Spleen (tissue), 11 donors: ENCODE results near the gene EIF5B. TPM values are rescaled to one million over a fixed set of nuclear protein-coding genes. Genes with fewer than 3 reads are reported as not detected.

Experiments
- DNase-seq: peaks from one replicate; pipeline ENCODE4 v3.0.0-alpha.2; 2020
- H3K27ac ChIP-seq, 8 donors: fragments of 200-600 bp; sonication (generic) in 7 of 8; 1 replicate in 4 of 8; 2 replicates in 4 of 8; pipeline versions ENCODE4 v1.5.0 to v1.8.0; 2016 to 2021; ENCODE audit warnings: inconsistent platforms in 4 of 8, mild to moderate bottlenecking in 4 of 8, moderate library complexity in 1 of 8
- H3K27me3 ChIP-seq, 7 donors: fragments of 200-600 bp; sonication (generic) in 6 of 7; replicated peaks in 1 of 7; 1 replicate in 4 of 7; 2 replicates in 3 of 7; pipeline versions ENCODE4 v1.5.0 to v1.8.0; 2016 to 2021; ENCODE audit warnings: inconsistent platforms in 3 of 7, mild to moderate bottlenecking in 1 of 7
- H3K36me3 ChIP-seq, 6 donors: fragments of 200-600 bp; sonication (generic) in 5 of 6; 1 replicate in 4 of 6; 2 replicates in 2 of 6; pipeline versions ENCODE4 v1.5.0 to v1.8.0; 2016 to 2021; ENCODE audit warnings: inconsistent platforms in 2 of 6
- H3K4me1 ChIP-seq, 6 donors: fragments of 200-600 bp; sonication (generic) in 5 of 6; 1 replicate in 3 of 6; 2 replicates in 3 of 6; pipeline versions ENCODE4 v1.5.0 to v1.8.0; 2016 to 2021; ENCODE audit warnings: inconsistent platforms in 3 of 6
- H3K4me3 ChIP-seq, 8 donors: fragments of 200-600 bp; sonication (generic) in 7 of 8; 1 replicate in 4 of 8; 2 replicates in 4 of 8; pipeline versions ENCODE4 v1.5.0 to v1.8.0; 2016 to 2021; ENCODE audit warnings: inconsistent platforms in 4 of 8, mild to moderate bottlenecking in 4 of 8, moderate library complexity in 2 of 8
- H3K9me3 ChIP-seq, 8 donors: fragments of 200-600 bp; sonication (generic) in 7 of 8; 1 replicate in 4 of 8; 2 replicates in 4 of 8; pipeline versions ENCODE4 v1.5.0 to v1.8.0; 2016 to 2021; ENCODE audit warnings: inconsistent platforms in 4 of 8
- CTCF ChIP-seq, 11 experiments: fragments of 200-600 bp in 7 of 11; fragments of 450-650 bp in 4 of 11; sonication (generic) in 4 of 11; IDR thresholded peaks in 8 of 11; conservative IDR thresholded peaks in 3 of 11; 1 replicate in 7 of 11; 2 replicates in 4 of 11; pipeline versions ENCODE4 v1.4.0 to v1.8.0; 2016 to 2021; ENCODE audit warnings: antibody characterized with exemption in 11 of 11, inconsistent platforms in 4 of 11, mild to moderate bottlenecking in 1 of 11
- POLR2A ChIP-seq, 3 donors: fragments of 450-650 bp; IDR thresholded peaks; one replicate each; pipeline ENCODE4 v1.5.1; 2017; ENCODE audit warnings: antibody characterized with exemption in 3 of 3, mild to moderate bottlenecking in 1 of 3
- POLR2AphosphoS5 ChIP-seq, 3 donors: sonication (generic); formaldehyde crosslinking; IDR thresholded peaks; one replicate each; pipeline ENCODE4 v1.5.1; 2017; ENCODE audit warnings: antibody characterized with exemption in 3 of 3
- WGBS, 5 donors: extraction: QIAGEN DNeasy Blood & Tissue Kit in 3 of 5; methylation state at CpG; one replicate each; pipeline versions ENCODE4 v1.1.5 to v1.1.7; 2013 to 2018; 5-methylcytosine and 5-hydroxymethylcytosine counted together
- intact Hi-C: fragments of 100-400 bp; cut with DNase I; formaldehyde crosslinking; loops from one replicate; pipeline ENCODE4 v1.15.0; 2023; ENCODE audit warnings: low total_unique reads
- polyA plus RNA-seq, 3 donors: library from polyadenylated mRNA; stranded (reverse); fragments of 200-250 nt; gene quantifications; one replicate each; pipeline ENCODE4 v1.2.1, GENCODE V29; 2013
- total RNA-seq, 7 donors: library from RNA; depleted of rRNA in 3 of 7; stranded (reverse); fragments of >200 nt in 3 of 7; fragmentation: NEBNext Ultra II Directional in 4 of 7; extraction: Animal tissue kit (Norgen Biotek cat#: 25700) in 4 of 7; gene quantifications; one replicate each; pipeline versions ENCODE4 v1.1.0 to v1.2.1, GENCODE V29; 2016 to 2021
- donor health status: healthy with polysubstance abuse.
- donor health status: DM: no; HTN: no; CAD: no; lungs with moderate emphysema.
- donor health status: DM: no; HTN: no; CAD: no.
- donor health status: Bipolar disorder and iron deficiency.
- donor health status: healthy.
- donor health status: DM: no; HTN: no; CAD: no.
- donor health status: DM: yes; HTN: yes; CAD: no.

The EIF5B gene
- total and polyA plus RNA-seq, 10 donors = 14.6 to 49.5 (median 31.6) TPM

DNA sequence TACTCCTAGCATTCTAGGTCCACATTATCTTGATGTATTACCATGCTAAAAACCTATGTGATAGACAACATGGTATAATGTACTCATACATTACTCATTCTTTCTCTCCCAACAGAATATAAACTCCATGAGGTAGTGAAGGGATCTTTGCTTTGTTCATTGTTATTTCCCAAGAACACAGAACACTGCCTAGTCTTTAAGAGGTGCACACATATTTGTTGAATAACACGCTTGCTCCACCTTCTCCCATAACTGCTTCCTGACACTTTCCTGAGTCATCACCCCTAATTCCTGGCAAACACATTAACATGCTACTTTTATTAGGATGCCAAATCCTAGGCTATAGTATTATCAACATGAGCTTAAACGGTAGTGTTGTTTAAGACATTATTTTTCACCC, 111.4 kb downstream of the EIF5B start:
- TF ChIP-seq POLR2A (IDR thresholded peaks at IDR 0.05) (no peak), POLR2AphosphoS5 (IDR thresholded peaks at IDR 0.05) (no peak), CTCF (IDR thresholded peaks at IDR 0.05 in 8 of 11, conservative IDR thresholded peaks at IDR 0.05 in 3 of 11) (no peak)
- H3K36me3 ChIP-seq = peaks cover 2 to 76% (median 27%) of the 10 kb centered on the region in 6 donors
- no peaks in the 10 kb centered on the region for H3K4me1 ChIP-seq
- no peak for DNase-seq
- intact Hi-C loops = no loop called here
- no peaks in the 10 kb centered on the region for H3K27me3 ChIP-seq
- H3K4me3 ChIP-seq = no peak overlapping the region
- WGBS, 5 donors = 79 to 83% (median 82%) methylated on average over 2 of the region's 2 CpGs
- no peak overlapping the region for H3K27ac ChIP-seq
- H3K9me3 ChIP-seq = no peaks in the 10 kb centered on the region

- H3K27ac ChIP-seq = no peak overlapping the region
- intact Hi-C loops = no loop called here
- no peaks in the 10 kb centered on the region for H3K4me1 ChIP-seq
- 89 to 94% (median 92%) methylated on average over 1 of the region's 1 CpG for WGBS, 5 donors
- peaks cover 2 to 89% (median 29%) of the 10 kb centered on the region in 6 donors for H3K36me3 ChIP-seq
- H3K27me3 ChIP-seq = no peaks in the 10 kb centered on the region
- no peak overlapping the region for H3K4me3 ChIP-seq
- no peaks in the 10 kb centered on the region for H3K9me3 ChIP-seq
- TF ChIP-seq POLR2A (IDR thresholded peaks at IDR 0.05) (no peak), POLR2AphosphoS5 (IDR thresholded peaks at IDR 0.05) (no peak), CTCF (IDR thresholded peaks at IDR 0.05 in 8 of 11, conservative IDR thresholded peaks at IDR 0.05 in 3 of 11) (no peak)
- DNase-seq = no peak
These were observed 113.0 kb downstream of the EIF5B start for GRCh38 chr2:99450199-99450598.

Other genes with a start within 250 kb of the EIF5B start
- gene C2orf15, start 195.7 kb upstream of the EIF5B start, total RNA-seq = 1 to 10 TPM in 6 of 7 donors, under 1 TPM in 1; 0.52 to 2.4 (median 1.5) TPM
- gene C2orf15, start 195.7 kb upstream of the EIF5B start, polyA plus RNA-seq = 1 to 10 TPM; 1.3 to 1.4 (median 1.3) TPM
- gene TSGA10, start 182.4 kb upstream of the EIF5B start, total RNA-seq = 10 to 100 TPM in 3 of 7 donors, 1 to 10 TPM in 4; 6.8 to 14.0 (median 8.1) TPM
- 1 to 10 TPM; 2.5 to 4.6 (median 2.7) TPM for gene TSGA10, start 182.4 kb upstream of the EIF5B start, polyA plus RNA-seq
- 10 to 100 TPM; 10.4 to 20.8 (median 15.6) TPM for gene LIPT1, start 182.4 kb upstream of the EIF5B start, total RNA-seq
- 10 to 100 TPM; 12.0 to 20.3 (median 17.6) TPM for gene LIPT1, start 182.4 kb upstream of the EIF5B start, polyA plus RNA-seq
- 10 to 100 TPM; 30.4 to 66.4 (median 37.1) TPM for gene MITD1, start 156.3 kb upstream of the EIF5B start, total RNA-seq
- 10 to 100 TPM; 57.1 to 72.4 (median 63.9) TPM for gene MITD1, start 156.3 kb upstream of the EIF5B start, polyA plus RNA-seq
- gene MRPL30, start 156.2 kb upstream of the EIF5B start, total RNA-seq = 10 to 100 TPM; 17.1 to 26.0 (median 22.4) TPM
- 10 to 100 TPM; 12.8 to 19.1 (median 18.3) TPM for gene MRPL30, start 156.2 kb upstream of the EIF5B start, polyA plus RNA-seq
- not detected for gene LYG2, start 81.7 kb upstream of the EIF5B start, total RNA-seq
- not detected for gene LYG2, start 81.7 kb upstream of the EIF5B start, polyA plus RNA-seq
- gene LYG1, start 36.2 kb upstream of the EIF5B start, total RNA-seq = 1 to 10 TPM in 5 of 7 donors, under 1 TPM in 1, not detected in 1; 0.47 to 2.8 (median 1.5) TPM
- gene LYG1, start 36.2 kb upstream of the EIF5B start, polyA plus RNA-seq = 1 to 10 TPM; 4.3 to 5.3 (median 4.4) TPM
- gene TXNDC9, start 1.1 kb upstream of the EIF5B start, total RNA-seq = 10 to 100 TPM; 19.7 to 49.7 (median 30.8) TPM
- gene TXNDC9, start 1.1 kb upstream of the EIF5B start, polyA plus RNA-seq = 10 to 100 TPM; 18.3 to 26.6 (median 22.0) TPM
- gene REV1, start 152.6 kb downstream of the EIF5B start, total RNA-seq = 10 to 100 TPM; 39.5 to 75.1 (median 53.8) TPM
- 10 to 100 TPM; 12.0 to 18.1 (median 14.1) TPM for gene REV1, start 152.6 kb downstream of the EIF5B start, polyA plus RNA-seq